Subcutaneous adipose tissue (tissue), 4 donors: Measurements from ENCODE around the gene URB2. TPM values are rescaled to one million over a fixed set of nuclear protein-coding genes. Genes with fewer than 3 reads are reported as not detected.

ENCODE experiments used
- CTCF ChIP-seq: fragments of 450-650 bp; IDR thresholded peaks from one replicate; pipeline ENCODE4 v1.5.1; 2016; ENCODE audit warnings: low read depth, mild to moderate bottlenecking, control low read depth, antibody characterized with exemption, moderate library complexity
- total RNA-seq, 4 donors: library from RNA; depleted of rRNA; stranded (reverse); fragments of >200 nt; gene quantifications; one replicate each; pipeline ENCODE4 v1.1.0, GENCODE V29; 2016

Gene URB2
- total RNA-seq, 4 donors from 2014 or later = 5.8 to 13.7 (median 9.5) TPM

DNA sequence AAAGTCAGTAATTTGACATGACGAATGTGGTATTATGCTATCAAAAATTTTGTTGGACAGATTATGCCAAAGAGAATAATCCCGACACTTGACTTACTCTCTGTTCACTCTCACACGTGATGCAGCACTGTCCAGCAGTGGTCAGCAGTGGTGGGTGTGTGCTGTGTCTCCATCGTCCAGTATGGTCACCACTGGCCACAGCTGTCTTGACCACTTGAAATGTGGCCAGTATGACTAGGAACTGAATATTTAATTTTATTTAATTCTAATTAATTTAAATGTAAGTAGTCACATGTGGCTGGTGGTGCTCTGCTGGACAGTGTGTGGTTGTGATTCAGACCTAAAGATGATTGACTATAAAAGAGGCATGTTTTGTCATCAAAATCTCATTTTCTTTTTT is 24.0 kb downstream of the URB2 start:
- TF ChIP-seq CTCF = no peak

- no peak for TF ChIP-seq CTCF
These were observed 25.5 kb downstream of the URB2 start for GRCh38 chr1:229651546-229651945.

DNA sequence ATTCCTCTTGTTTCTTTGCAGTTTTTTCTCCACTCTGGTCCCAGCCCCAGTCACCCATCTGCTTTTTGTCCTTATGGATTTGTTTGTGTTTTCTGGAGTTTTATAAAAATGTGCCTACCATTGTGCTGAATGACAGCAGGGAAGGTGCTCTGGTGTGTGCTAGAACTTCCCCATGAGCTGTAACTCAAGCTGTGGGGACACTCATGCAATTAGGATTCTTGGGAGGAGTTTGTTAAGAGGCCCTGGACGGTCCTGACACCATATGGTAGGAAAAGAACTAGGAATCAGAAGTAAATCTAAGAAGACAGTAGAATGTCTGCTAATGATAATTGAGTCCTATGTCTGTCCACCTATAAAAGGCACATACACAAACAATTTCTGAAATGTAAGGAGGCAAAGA is 27.4 kb downstream of the URB2 start:
- TF ChIP-seq CTCF = no peak

DNA sequence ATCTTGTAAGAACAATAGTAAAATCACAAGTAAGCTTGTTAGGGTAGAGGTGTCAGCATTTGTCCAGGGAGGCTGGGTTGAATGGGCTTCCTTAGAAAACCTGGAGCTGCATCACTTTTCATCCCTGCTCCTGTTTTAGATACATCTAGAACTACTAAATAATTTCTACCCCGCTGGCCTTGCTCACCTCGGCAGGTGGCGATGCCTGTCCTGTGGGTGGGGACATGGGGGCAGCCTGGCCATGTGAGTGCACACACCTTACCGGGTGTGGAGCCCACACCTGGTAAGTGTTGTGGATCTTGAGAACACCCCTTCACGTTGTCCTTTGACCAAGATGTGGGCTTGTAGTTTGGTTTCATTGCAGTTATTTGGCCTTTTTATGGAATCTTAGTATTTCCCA is 29.7 kb downstream of the URB2 start:
- TF ChIP-seq CTCF = no peak

DNA sequence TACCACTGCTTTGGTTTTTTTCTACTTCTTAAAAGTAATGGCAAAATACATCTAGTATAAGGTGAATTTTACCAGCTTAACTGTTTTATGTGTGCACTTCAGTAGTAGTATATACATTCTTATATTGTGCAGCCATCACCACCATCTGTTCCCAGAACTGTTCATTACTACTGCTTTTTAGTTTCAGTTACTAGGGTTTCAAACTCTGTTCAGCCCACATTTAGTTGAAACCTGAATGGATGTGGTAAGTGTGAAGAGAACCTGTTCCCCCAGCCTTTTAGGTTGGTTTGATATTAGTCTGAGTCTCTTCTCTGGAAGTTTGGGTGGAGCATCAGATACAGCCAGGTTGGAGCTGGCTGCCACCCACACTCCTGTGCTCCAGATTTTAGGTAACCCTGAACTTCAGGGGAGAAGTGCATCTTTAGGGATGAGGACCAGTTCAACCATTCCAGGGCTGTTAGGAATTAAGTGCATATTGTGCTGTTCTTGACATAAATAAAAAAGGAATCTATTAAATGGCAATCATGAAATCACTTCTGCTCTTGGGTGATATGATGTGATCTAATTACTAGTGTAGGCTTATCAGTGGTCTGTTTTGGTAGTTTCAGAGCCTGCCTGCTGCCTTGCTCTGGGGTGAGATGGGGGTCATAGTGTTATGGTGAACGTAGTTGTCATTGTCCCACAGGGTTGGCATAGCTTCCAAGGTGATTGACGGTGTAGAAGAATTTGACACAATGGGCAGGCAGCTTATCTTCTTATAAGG is 32.1 kb downstream of the URB2 start:
- TF ChIP-seq CTCF = no peak

GRCh38 chr1:229661022-229661877 is 35.2 kb downstream of the URB2 start:
- TF ChIP-seq CTCF = no peak

DNA sequence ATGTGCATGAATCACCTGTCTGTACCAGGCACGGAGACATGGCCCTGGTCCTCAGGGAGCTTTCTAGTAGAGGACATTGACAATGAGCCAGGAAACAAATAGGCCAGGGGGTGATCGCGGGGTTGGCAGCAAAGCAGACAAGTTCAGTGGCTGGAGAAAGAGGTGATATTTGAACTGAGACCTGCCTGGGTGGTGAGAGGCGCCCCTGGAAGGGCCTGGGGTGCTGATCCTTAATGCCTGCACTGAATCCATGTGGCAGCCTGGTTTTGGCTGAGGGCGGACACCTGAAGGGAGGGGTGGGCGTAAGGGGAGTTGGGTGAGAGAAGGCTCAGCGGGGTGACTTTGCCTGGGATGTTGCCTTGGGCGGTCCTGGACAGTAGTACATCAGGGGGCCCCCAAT is 35.9 kb downstream of the URB2 start:
- no peak for TF ChIP-seq CTCF
